Esophagus squamous epithelium (tissue), 5 donors: ENCODE results near the gene SUPT4H1. TPM values are rescaled to one million over a fixed set of nuclear protein-coding genes. Genes with fewer than 3 reads are reported as not detected.

ENCODE experiments used
- DNase-seq: peaks from one replicate; lab custom pipeline; 2025; lab: John Stamatoyannopoulos, UW
- H3K27ac ChIP-seq, 4 donors: fragments of 200-600 bp; sonication (generic); one replicate each; pipeline ENCODE4 v1.5.1; 2016 to 2019; ENCODE audit warnings: mild to moderate bottlenecking in 1 of 4
- H3K27me3 ChIP-seq, 4 donors: fragments of 200-600 bp; sonication (generic); 1 replicate in 3 of 4; 2 replicates in 1 of 4; pipeline versions ENCODE4 v1.5.1 to v1.6.0; 2017 to 2021; ENCODE audit warnings: antibody characterized with exemption in 1 of 4
- H3K36me3 ChIP-seq, 3 donors: fragments of 200-600 bp; sonication (generic); one replicate each; pipeline ENCODE4 v1.5.1; 2016 to 2019
- H3K4me1 ChIP-seq, 3 donors: fragments of 200-600 bp; sonication (generic); one replicate each; pipeline ENCODE4 v1.5.1; 2017 to 2019
- H3K4me3 ChIP-seq, 4 donors: fragments of 200-600 bp; sonication (generic); 1 replicate in 3 of 4; 2 replicates in 1 of 4; pipeline ENCODE4 v1.5.1; 2016 to 2019; ENCODE audit warnings: mild to moderate bottlenecking in 2 of 4, moderate library complexity in 1 of 4
- H3K9me3 ChIP-seq, 3 donors: fragments of 200-600 bp; sonication (generic); one replicate each; pipeline ENCODE4 v1.5.1; 2016 to 2019
- POLR2A ChIP-seq, 4 donors: fragments of 450-650 bp; IDR thresholded peaks; one replicate each; pipeline ENCODE4 v1.6.1; 2017; ENCODE audit warnings: antibody characterized with exemption in 4 of 4, mild to moderate bottlenecking in 4 of 4, moderate library complexity in 3 of 4
- WGBS, 2 donors: methylation state at CpG; one replicate each; pipeline ENCODE4 v1.1.5; 2018; 5-methylcytosine and 5-hydroxymethylcytosine counted together
- intact Hi-C: fragments of 100-400 bp; cut with DNase I; formaldehyde crosslinking; loops from one replicate; pipeline ENCODE4 v1.15.0; 2022
- total RNA-seq, 4 donors: library from RNA; depleted of rRNA; stranded (reverse); fragments of >200 nt; gene quantifications; one replicate each; pipeline ENCODE4 v1.1.0, GENCODE V29; 2016
- TF ChIP-seq, protein P1 (sequence below), 6 experiments: fragments of 450-650 bp in 4 of 6; fragments of 200-600 bp in 2 of 6; sonication (generic) in 2 of 6; IDR thresholded peaks; one replicate each; pipeline ENCODE4 v1.5.1; 2016 to 2019; ENCODE audit warnings: antibody characterized with exemption in 6 of 6, mild to moderate bottlenecking in 4 of 6, moderate library complexity in 4 of 6
- donor health status: DM: yes; HTN: yes; CAD: no.

Gene SUPT4H1
- total RNA-seq, 4 donors from 2014 or later = 29.9 to 54.9 (median 37.0) TPM

DNA sequence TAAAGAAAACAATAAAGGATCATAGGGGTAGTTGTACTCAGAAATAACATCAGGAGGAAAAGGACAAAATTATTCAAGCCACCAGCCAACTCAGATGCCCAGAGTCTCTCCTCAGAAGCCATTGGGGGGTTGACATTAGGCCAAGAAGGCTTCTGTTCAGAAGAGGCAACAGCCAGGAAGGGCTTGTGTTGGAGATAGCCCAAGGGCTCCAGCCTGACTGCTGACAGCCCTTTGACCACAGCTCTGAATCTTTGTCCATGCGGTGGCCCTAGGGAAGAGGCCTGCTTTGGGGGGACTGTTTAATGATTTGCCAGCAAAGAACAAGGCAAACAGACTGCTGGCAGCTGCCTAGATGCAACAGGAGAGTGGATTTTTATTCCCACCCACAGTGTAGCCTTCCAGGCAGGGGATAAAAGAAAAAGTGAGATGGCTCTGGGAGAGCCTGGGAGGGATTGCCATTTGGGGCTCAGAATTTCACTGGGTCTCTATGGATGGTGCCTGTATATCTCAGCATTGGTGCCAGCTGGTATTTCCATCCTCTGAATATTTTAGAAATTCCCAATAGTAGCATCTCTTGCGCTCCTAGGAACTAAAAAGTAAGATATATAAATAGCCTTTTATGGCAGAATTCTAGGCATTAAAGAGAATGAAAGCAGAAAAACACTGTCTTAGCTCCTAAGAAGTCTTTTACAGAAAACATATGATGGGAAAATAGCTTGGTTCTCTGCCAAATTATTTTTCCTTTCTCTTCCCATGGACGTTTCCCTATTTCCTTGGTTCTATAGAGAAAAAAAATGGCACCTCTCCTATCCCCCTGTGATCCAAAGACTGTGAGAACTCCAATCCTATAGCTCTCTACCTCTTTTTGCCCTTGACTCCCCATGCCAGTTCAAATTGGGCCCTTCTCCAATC is 29.4 kb upstream of the SUPT4H1 start:
- DNase-seq = no peak
- H3K36me3 ChIP-seq = no peaks in the 10 kb centered on the region
- no peak overlapping the region for H3K4me3 ChIP-seq
- H3K27me3 ChIP-seq = no peaks in the 10 kb centered on the region
- WGBS, 2 donors = 61 to 73% methylated on average over 2 to 3 of the region's 3 CpGs
- intact Hi-C loops = no loop called here
- no peak overlapping the region for H3K27ac ChIP-seq
- H3K9me3 ChIP-seq = no peaks in the 10 kb centered on the region
- H3K4me1 ChIP-seq = peaks cover 2 to 37% (median 4%) of the 10 kb centered on the region in 3 donors
- no peak for TF ChIP-seq POLR2A (IDR thresholded peaks at IDR 0.05)
- TF ChIP-seq, protein P1, sequence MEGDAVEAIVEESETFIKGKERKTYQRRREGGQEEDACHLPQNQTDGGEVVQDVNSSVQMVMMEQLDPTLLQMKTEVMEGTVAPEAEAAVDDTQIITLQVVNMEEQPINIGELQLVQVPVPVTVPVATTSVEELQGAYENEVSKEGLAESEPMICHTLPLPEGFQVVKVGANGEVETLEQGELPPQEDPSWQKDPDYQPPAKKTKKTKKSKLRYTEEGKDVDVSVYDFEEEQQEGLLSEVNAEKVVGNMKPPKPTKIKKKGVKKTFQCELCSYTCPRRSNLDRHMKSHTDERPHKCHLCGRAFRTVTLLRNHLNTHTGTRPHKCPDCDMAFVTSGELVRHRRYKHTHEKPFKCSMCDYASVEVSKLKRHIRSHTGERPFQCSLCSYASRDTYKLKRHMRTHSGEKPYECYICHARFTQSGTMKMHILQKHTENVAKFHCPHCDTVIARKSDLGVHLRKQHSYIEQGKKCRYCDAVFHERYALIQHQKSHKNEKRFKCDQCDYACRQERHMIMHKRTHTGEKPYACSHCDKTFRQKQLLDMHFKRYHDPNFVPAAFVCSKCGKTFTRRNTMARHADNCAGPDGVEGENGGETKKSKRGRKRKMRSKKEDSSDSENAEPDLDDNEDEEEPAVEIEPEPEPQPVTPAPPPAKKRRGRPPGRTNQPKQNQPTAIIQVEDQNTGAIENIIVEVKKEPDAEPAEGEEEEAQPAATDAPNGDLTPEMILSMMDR (IDR thresholded peaks at IDR 0.05) = no peak

DNA sequence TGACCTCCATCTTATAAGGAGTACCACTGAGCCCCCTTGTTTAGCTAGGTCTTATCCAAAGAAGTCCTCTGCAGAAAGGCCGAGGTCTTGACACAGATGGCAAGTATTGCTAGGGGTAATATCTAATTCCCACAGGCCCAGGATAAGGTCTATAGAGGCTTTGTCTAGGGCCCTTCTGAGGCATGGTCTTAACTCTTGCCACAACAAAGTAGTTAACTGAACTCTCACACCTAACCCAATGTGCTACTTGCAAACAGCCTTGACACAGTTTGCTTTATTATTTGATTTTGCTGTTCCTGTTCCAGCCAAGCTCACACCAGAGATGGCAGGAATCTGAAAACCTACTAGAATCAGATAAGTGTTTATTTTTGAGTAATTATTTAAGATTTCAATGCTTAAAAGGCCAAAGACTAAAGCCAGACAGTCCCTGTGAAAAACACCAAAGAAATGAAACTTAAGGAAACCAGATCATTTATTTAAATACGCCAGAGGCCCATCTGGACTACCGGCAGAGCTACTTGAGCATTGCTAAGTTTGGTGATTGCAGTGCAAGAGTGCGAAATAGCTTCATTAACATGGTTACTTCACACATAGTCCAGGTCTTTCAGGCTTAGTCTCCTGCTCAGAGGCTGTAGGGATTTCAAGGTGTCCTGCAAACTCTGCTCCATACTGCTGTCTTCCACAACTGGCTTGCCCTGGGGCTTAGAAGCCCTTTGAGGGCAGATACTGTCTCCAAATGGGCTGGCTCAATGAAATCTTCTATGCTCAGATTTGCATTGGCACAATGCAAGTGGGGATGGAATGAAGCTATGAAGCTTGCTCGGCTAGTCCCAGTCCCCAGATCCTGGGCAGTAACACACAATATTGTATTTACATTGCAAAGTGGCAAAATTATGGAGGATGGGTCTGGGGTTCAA is 28.5 kb upstream of the SUPT4H1 start:
- no peaks in the 10 kb centered on the region for H3K36me3 ChIP-seq
- peaks cover 3 to 47% (median 4%) of the 10 kb centered on the region in 3 donors for H3K4me1 ChIP-seq
- no peak for DNase-seq
- H3K27ac ChIP-seq = no peak overlapping the region
- H3K9me3 ChIP-seq = no peaks in the 10 kb centered on the region
- WGBS, 2 donors = 93 to 97% methylated on average over 5 of the region's 5 CpGs
- intact Hi-C loops = no loop called here
- no peak for TF ChIP-seq POLR2A (IDR thresholded peaks at IDR 0.05)
- TF ChIP-seq, protein P1 (IDR thresholded peaks at IDR 0.05) = no peak
- H3K27me3 ChIP-seq = no peaks in the 10 kb centered on the region
- H3K4me3 ChIP-seq = no peak overlapping the region

DNA sequence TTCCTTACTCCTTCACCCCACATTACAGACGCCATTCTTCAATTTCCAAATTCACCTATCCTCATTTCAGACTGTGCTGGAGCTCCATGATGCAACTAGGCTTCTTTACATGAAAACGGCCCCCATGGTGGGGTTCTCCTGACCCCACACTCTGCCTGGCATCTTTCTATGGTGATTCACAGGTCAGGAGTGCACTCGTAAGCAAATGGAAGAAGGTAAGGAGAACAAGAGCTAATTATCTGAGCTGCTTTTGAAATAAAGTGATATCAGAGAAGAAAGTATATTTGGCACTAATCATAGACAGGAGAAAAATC is 27.5 kb upstream of the SUPT4H1 start:
- H3K36me3 ChIP-seq = no peaks in the 10 kb centered on the region
- intact Hi-C loops = no loop called here
- DNase-seq = no peak
- H3K4me3 ChIP-seq = no peak overlapping the region
- no peak overlapping the region for H3K27ac ChIP-seq
- no peaks in the 10 kb centered on the region for H3K9me3 ChIP-seq
- peaks cover 3 to 44% (median 4%) of the 10 kb centered on the region in 3 donors for H3K4me1 ChIP-seq
- no peak for TF ChIP-seq POLR2A (IDR thresholded peaks at IDR 0.05)
- TF ChIP-seq, protein P1 (IDR thresholded peaks at IDR 0.05) = no peak
- H3K27me3 ChIP-seq = no peaks in the 10 kb centered on the region
- WGBS, 2 donors = 73 to 84% methylated on average over 3 of the region's 3 CpGs

DNA sequence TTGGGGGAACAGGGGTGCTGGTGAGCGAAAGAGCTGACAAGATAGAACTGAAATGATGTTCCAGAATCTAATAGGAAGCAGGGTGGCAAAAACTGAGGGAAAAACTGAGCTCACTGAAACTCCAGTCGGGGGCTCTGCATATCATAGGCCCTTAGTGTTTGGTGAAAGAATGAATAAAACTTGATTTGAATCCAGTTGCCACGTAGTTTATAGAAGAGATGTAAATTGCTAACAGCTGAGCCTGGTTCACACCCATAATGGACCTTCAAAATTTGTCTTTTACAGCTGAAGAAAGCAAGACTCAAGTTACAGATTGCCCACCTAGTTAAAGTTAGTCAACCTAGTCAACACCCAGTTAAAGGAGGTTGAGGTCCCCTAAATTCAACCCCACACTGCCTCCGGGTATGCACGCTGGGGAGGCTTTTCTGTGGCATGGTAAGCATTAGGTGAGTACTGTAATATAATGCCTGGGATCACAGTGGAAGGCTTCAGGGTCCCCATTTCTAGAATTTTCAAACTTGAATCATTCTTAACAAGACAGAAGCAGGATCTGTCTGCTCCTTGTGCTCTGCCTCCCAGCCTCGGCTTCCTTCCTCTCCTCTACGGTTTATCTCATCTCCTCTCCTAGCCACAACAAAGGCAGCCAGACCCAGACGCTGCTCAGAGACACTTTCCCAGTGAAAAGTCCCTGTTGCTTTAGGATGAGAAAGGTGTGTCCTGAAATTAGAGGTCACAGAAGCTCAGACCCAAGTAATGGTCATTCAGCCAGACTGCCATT is 26.9 kb upstream of the SUPT4H1 start:
- H3K4me1 ChIP-seq = peaks cover 3 to 39% (median 4%) of the 10 kb centered on the region in 3 donors
- intact Hi-C loops = no loop called here
- H3K4me3 ChIP-seq = no peak overlapping the region
- H3K9me3 ChIP-seq = no peaks in the 10 kb centered on the region
- TF ChIP-seq POLR2A (IDR thresholded peaks at IDR 0.05) = no peak
- TF ChIP-seq, protein P1 (IDR thresholded peaks at IDR 0.05) = no peak
- no peaks in the 10 kb centered on the region for H3K36me3 ChIP-seq
- no peak overlapping the region for H3K27ac ChIP-seq
- no peak for DNase-seq
- 65 to 72% methylated on average over 7 to 8 of the region's 8 CpGs for WGBS, 2 donors
- H3K27me3 ChIP-seq = no peaks in the 10 kb centered on the region
